Measurements from ENCODE around the gene COQ3.

DNA sequence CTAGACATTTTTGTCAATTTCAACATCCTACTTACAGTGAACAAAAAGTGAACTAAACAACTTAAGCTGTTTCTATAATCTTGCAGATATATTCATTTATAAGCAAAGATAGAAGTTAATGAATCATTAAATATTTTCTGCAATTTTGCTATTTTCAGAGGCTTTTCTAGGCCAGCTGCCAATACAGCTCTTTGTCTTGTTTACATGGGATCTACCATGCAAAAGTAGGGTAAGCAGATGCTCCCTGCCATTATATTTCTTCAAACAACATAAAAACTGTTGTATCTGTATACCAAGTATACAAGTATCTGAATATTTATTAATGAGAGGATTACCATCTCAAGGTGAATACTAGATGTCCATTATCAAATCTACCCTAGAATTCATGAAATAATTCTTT lies 15.7 kb upstream of the COQ3 start:
- TF ChIP-seq, protein P1, sequence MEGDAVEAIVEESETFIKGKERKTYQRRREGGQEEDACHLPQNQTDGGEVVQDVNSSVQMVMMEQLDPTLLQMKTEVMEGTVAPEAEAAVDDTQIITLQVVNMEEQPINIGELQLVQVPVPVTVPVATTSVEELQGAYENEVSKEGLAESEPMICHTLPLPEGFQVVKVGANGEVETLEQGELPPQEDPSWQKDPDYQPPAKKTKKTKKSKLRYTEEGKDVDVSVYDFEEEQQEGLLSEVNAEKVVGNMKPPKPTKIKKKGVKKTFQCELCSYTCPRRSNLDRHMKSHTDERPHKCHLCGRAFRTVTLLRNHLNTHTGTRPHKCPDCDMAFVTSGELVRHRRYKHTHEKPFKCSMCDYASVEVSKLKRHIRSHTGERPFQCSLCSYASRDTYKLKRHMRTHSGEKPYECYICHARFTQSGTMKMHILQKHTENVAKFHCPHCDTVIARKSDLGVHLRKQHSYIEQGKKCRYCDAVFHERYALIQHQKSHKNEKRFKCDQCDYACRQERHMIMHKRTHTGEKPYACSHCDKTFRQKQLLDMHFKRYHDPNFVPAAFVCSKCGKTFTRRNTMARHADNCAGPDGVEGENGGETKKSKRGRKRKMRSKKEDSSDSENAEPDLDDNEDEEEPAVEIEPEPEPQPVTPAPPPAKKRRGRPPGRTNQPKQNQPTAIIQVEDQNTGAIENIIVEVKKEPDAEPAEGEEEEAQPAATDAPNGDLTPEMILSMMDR (IDR thresholded peaks at IDR 0.05) = no peak
- TF ChIP-seq POLR2A (IDR thresholded peaks at IDR 0.05) = no peak
